GM19463 (cell line): ENCODE results near the gene DEUP1.
"Not testable (repeated sequence)": the region's sequence is repeated elsewhere in the genome, so short reads cannot be mapped to it uniquely, and the experiment has no call there.

Source experiments
- ATAC-seq: cut with Tn5 transposase; IDR thresholded peaks from one replicate; pipeline ENCODE4 v1.9.1; 2021; ENCODE audit warnings: mild to moderate bottlenecking, moderate library complexity; ENCODE audit not compliant: unreplicated experiment

Gene DEUP1, protein sequence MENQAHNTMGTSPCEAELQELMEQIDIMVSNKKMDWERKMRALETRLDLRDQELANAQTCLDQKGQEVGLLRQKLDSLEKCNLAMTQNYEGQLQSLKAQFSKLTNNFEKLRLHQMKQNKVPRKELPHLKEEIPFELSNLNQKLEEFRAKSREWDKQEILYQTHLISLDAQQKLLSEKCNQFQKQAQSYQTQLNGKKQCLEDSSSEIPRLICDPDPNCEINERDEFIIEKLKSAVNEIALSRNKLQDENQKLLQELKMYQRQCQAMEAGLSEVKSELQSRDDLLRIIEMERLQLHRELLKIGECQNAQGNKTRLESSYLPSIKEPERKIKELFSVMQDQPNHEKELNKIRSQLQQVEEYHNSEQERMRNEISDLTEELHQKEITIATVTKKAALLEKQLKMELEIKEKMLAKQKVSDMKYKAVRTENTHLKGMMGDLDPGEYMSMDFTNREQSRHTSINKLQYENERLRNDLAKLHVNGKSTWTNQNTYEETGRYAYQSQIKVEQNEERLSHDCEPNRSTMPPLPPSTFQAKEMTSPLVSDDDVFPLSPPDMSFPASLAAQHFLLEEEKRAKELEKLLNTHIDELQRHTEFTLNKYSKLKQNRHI

GRCh38 chr11:93330446-93330984 lies at the start of gene DEUP1:
Gene DEUP1 (plus strand): TSS chr11:93330742. CDS start chr11:93332260, 1,518 bp downstream.
- no peak for ATAC-seq

DNA sequence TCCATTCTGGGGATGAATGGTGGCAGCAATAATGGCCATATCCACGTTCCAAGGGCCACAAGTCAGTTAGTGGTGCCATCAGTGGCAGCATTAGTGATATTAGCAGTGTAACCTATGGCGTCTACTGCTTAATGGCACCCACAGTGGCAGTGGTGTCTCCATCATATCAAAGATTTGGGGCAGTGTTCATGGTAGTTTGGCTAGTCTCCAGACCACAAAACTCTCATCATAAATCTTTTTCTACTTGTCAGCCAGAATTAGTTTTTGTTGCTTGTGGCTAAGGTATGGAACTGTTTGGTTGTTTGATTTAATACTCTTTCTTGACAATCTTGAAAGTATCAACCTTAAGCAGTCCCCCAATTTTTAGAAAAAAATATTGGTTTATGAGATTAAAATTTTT lies 45.1 kb upstream of the DEUP1 start:
- ATAC-seq, result no peak

GRCh38 chr11:93287434-93287833 lies 43.1 kb upstream of the DEUP1 start:
- no peak for ATAC-seq

- ATAC-seq, result no peak
Measured at GRCh38 chr11:93288079-93288478, 42.5 kb upstream of the DEUP1 start.

DNA sequence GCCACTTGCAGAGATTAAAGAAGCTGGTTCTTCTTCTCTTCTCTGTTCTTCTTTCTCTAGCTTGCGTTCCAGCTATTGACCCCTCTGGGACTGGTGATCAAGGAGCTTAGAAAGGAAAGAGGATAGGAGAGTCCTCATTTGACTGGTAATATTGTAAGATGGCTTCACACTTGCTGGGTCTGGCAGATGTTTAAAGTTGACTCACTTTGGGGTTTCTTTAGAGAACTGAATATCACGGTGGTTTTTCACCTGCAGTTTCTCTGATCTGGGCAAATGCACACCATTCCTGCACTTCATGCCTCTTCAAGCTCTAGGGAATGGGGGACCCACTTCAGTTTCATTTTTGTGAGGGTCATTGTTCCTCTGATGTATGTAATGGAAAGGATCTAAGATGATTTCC lies 41.8 kb upstream of the DEUP1 start:
- ATAC-seq, result no peak

GRCh38 chr11:93289782-93290463 lies 40.6 kb upstream of the DEUP1 start:
- no peak for ATAC-seq

DNA sequence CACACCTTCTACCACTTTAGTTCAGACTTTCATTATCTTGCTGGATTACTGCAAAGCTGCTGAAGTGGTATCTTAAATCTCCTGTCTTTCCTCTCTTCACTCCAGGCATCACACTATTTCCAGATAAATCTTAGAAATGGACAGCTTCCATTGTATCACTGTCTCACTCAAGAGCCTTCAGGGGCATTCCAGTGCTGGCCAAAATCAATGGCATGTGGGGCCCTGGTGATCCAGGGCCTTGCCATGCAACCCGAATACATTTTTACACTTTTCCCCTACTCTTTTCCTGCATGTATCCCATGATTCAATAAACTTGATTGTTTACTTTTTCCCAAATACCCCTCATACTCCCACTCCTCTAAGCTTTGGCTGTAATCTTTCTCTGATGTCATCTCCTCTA lies 39.4 kb upstream of the DEUP1 start:
- ATAC-seq, result no peak

DNA sequence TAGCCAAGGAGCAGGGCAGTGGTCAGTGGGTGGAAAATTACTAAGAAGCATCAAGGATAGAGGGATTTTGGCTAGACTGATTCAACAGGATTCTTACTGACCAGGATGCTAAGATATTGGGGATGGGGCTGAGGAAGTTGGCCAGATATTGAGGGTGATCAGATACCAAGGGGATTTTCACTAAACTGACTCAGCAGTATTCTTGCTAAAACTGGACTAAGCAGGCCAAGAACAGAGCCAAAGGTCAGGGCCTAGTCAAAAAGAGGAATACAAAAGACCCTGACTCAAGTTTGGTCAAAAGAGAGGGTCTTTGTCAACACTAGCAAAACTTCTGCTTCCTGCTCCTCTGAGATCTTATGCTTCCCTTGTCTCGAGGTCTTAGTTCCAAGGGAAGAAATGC lies 38.6 kb upstream of the DEUP1 start:
- no peak for ATAC-seq

- ATAC-seq, result no peak
Measured at GRCh38 chr11:93295921-93296575, 34.5 kb upstream of the DEUP1 start.

- ATAC-seq, result no peak
Measured at GRCh38 chr11:93303689-93304088, 26.9 kb upstream of the DEUP1 start.

- ATAC-seq, result not testable (repeated sequence)
Measured at GRCh38 chr11:93314399-93314798, 16.1 kb upstream of the DEUP1 start.

DNA sequence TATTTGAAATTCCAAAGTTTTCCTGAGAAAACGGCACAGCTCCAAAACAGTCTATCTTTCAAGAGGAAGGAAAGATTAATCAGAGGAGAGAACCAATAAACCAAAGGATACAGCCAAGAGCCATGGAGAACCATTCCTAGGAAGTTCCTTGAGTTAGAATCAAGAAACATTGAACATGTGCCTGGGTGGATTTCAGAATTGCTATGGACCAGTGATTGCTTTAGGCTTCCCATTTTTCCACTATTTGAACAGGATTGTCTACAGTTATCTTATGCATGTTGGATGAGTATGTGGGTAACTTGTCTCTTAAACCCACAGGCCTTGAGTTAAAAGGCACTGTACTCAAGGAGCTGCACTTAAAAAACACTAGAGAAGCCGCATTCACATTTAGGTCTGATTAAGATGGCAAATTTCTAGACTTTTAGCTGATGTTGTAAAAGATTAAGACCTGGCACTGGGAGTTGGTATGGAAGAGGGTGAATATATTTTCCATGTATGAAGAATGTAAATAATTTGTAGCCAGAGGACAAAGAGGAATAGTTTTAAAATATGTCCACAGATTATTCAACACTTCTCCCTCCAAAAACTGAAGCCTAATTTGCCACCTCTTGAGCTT lies 11.2 kb upstream of the DEUP1 start:
- ATAC-seq, result no peak

- no peak for ATAC-seq
Measured at GRCh38 chr11:93320230-93320629, 10.3 kb upstream of the DEUP1 start.

DNA sequence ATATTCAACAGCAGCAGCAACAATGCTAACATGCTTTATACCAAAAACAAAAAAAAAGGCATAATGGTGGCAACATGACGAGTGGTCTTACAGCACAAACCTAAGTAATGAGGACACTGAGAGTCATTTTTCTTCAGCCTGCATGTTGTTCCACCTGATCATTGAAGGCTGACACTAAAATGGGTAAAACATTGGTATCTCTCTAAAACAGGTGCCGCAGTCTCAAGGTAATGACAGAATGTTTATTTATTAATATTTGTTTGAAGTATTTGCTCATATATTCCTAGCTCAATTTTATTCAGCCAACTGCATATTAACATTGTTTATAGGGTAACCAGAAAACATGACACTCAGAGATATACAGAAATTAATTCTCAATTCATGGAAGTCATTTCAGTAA lies 8.3 kb upstream of the DEUP1 start:
- ATAC-seq, result no peak

GRCh38 chr11:93323747-93324146 lies 6.8 kb upstream of the DEUP1 start:
- ATAC-seq, result no peak

DNA sequence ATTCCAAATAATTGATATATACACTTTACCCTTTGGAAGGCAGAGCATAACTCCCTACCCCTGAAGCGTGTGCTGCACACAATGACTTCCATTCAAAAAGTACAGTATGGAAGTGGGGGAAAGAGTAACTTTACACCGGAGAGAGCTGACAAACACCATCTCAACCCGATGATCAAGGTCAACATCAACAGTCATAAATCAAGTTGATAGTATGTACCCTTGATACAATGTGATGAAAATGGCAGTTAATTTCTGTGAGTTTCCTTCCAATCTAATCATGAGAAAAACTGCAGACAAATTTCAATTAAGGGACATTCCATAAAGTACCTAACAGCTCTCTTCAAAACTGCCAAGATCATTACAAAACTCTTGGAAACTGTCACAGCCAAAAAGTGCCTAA lies 6.0 kb upstream of the DEUP1 start:
- no peak for ATAC-seq

- no peak for ATAC-seq
Measured at GRCh38 chr11:93326681-93327080, 3.9 kb upstream of the DEUP1 start.

DNA sequence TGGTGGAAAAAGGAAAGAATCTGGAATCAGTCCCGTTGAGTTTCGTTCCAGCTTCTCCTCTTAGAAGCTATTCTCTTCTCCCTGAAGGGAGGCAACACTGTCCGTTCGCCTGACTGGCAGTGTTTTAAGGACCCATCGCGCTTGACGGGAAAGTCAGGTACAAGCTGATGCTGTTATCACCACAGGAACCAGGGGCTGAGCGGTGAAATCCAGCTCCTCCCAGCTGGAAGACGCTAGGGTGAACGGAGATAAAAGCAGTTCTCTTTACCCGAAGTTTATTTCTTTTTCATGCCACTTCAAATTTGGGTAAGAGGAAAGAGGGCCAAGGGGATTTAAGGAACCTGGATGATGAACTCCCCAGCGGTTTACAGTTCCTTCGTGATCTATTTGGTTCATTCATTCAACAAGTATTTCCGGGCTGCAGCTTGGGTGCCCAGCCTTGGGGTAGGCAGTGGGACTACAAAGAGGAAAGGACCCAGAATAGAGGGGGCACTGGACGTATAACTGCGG lies 551 bp upstream of the DEUP1 start:
- no peak for ATAC-seq

GRCh38 chr11:93340223-93340622 lies 9.7 kb downstream of the DEUP1 start:
- ATAC-seq, result no peak

GRCh38 chr11:93344855-93345333 lies 14.4 kb downstream of the DEUP1 start:
- ATAC-seq, result no peak
